Fibroblast of skin of left quadriceps (primary cell): ENCODE data around the gene RBM28.

Experiments used
- DNase-seq, 2 experiments: peaks; one replicate each; pipeline ENCODE4 v3.0.0-alpha.2; 2013; ENCODE audit warnings: low read depth in 2 of 2

Gene RBM28

DNA sequence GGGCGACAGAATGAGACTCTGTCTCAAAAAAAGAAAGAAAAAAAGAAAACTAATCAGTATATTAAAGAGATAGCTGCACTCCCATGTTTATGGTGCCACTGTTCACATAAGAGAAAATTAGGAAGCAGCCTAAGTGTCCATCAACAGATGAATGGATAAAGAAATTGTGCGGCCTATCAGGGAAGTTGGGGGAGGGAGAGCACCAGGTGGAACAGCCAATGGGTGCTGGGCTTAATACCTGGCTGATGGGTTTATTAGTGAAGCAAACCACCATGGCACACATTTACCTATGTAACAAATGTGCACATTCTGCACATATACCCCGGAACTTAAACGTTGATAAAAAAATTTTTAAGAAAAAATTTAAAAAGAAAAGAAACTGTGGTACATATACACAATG, 26.8 kb upstream of the RBM28 start:
- DNase-seq, result no peak

DNA sequence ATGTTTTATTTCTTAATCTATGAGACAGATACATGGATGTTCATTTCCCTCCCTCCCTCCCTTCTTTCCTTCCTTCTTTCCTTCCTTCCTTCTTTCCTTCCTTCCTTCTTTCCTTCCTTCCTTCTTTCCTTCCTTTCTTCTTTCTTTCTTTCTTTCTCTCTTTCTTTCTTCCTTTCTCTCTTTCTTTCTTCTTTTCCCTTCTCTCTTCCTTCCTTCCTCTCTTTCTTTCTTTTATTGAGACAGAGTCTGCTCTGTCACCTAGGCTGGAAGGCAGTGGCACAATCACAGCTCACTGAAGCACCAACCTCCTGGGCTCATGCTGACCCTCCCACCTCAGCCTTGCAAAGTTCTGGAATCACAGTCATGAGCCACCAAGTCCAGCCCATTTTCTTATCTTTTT, 23.3 kb upstream of the RBM28 start:
- DNase-seq, result no peak

DNA sequence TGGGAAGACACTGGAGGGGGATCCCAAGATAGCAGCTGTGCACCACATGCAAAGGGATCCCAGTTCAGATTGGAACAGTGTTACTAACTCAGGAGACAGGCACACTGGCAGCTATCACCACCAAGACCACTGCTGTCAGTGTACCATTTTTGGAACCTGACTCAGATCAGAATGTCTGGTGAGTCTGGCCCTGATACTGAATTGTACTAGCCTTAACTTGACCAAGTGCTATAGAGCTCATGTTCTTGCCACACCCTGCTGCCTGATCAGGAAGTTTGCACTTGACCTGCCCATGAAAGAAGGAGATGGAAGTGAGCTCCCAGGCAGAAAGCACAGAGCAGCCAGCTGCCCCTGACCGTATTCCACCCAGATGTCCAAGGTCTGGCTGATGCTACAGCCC, 22.6 kb upstream of the RBM28 start:
- no peak for DNase-seq

DNA sequence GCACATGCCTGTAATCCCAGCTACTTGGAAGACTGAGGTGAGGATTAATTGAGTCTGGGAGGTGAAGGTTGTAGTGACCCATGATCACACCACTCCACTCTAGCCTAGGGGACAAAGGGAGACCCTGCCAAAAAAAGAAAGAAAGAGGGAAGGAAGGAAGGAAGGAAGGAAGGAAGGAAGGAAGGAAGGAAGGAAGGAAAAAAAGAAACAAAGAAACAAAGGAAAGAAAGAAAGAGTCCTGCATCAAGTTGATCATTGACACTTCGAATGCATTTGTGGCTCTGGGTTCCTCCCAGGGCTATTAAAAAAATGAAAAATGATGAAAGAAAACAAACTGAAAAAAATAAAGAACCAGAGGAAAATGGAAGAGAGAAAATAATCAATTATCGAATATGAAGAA, 21.7 kb upstream of the RBM28 start:
- DNase-seq, result no peak

DNA sequence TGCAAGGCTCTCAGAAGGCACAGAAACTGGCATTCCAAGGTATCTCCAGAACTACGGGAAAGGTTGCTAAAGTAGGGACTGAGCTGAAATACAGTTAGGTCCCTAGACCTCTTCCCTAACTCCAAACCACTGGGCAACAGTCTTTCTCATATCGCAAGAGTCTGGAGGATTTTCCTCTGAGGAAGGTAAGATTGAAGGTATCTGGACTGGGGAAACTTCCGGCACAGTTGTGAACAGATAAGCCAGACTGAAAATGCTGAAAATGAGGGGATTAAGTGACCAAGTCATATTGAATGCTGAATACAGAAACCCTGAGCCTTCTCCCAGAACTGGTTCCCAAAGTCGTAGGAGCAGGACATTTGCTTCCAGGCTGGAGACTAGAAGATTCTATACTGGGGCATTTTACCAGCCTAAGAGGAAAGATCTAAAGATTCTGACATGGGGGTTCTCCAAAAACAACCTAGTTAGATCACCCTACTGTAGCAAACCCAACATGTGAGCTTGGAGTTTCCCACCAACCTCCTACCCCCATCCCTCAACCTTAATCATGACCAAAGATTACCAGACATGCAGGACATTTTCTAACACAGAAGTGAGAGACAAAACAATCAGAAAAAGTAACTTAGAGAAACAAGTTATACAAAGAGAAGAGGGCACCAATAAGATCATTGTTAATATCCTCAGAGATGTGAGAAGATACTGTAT, 20.6 kb upstream of the RBM28 start:
- DNase-seq, result no peak

DNA sequence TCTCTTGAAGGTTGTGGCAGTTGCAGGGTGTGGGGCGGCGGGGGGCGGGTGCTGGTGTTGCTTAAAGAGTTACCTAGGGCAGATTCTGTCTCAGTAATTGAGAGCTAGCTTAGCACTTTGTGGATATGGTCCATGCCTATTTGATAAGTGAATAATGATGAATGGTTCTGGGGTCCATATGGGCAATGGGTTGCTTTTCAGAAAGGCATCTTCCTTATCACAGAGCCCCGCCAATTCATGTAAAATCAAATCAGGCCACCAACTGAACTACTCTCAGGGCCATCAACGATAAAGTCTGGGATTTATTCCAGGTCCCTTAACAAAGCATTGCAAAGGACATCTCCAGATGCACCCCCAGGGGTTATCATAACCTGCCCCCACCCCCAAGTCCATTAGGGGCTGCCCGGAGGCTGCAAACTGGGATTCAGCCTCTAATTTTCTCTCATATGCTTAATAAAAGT, 19.6 kb upstream of the RBM28 start:
- no peak for DNase-seq

DNA sequence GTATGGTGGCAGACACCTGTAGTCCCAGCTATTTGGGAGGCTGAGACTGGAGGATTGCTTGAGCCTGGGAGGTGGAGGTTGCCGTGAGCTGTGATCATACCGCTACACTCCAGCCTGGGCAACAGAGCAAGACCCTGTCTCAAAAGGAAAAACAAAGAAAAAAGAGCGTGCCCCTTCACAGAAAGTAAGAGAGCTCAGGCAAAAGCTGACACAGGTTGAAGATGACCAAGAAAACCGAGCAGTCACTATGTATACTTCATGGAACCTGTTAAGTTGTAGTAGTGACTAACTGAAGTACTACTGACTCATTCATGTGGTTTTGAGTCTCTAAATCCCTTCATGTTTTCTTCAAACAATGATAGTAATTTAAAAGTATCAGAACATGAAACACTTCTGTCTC, 19.0 kb upstream of the RBM28 start:
- DNase-seq, result no peak

GRCh38 chr7:128361411-128362379, 18.0 kb upstream of the RBM28 start, which contains the start of gene PRRT4:
TSS of gene PRRT4 (minus strand) at chr7:128361690.
- DNase-seq, result no peak

GRCh38 chr7:128360359-128360678, 16.6 kb upstream of the RBM28 start:
- no peak for DNase-seq

DNA sequence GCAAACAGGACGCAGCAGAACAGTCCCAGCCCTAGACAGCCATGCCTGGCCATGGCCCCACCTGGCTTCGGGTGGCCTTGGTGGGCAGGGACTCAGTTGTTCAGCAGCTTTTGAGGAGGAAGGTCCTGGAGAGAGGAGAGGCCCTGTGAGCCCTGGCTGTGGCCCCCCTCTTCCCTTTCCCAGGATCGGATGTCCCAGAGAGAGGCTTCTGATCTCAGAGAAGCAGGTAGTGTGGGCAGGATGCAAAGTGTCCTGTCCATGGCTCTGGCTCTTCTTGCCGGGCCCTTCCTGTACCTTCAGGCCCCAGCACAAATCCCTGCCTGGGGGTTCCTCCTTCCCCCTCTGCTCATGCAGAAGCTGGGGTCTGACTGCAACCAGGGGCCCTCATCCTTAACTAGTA, 16.2 kb upstream of the RBM28 start:
- DNase-seq, result no peak

DNA sequence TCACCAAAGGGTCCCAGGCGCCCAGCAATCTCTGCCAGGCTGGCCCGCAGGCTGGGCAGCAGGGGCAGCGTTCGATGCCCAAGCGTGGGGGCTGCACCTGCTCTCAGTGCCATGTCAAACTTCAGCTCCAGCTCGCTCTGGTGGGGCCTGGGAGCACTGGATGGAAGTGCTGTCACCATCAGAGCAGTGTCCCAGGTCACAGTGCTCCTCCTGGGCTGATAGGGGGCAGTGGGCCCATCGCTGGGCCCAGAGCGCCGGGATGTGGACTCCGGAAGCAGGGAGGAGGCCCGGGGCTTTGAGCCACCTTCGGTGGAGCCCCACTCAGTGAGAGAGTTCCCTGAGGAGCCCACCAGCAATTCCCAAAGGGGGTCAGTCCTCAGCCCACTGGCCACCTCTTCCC, 15.6 kb upstream of the RBM28 start:
- no peak for DNase-seq

- no peak for DNase-seq
These were observed 14.5 kb upstream of the RBM28 start for GRCh38 chr7:128358233-128358632.

GRCh38 chr7:128357217-128357613, 13.5 kb upstream of the RBM28 start:
- no peak for DNase-seq

DNA sequence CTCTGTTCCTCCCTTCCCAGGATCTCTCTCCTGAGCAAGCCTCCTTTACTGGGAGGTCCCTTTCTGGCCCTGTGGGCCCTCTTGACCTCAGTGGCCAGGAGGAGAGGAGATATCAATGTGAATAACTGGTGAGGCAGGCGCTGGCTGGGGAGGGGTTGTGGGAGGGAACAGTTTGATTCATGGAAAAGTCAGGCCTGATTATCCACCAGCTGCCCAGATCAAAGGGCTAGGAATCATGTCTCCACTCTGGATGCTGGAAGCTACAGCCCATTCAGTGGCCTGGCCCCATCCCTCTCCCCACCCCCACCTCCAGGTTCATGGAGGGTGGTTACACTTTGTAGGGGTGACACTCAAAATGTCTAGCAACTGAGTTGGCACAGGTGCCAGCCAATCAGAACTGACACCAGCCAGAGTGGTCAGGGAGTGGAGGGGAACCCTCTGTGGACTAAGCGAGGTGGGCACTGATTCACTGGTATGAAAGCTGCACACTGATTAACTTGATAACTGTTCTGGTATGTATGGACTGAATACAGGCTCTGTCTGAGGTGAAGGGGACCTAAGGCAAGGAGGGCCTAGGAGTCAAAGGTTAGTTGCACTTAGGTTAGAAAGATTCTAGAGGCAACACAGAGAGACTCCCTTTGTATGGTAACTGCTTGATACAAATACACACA, 13.0 kb upstream of the RBM28 start:
- no peak for DNase-seq

DNA sequence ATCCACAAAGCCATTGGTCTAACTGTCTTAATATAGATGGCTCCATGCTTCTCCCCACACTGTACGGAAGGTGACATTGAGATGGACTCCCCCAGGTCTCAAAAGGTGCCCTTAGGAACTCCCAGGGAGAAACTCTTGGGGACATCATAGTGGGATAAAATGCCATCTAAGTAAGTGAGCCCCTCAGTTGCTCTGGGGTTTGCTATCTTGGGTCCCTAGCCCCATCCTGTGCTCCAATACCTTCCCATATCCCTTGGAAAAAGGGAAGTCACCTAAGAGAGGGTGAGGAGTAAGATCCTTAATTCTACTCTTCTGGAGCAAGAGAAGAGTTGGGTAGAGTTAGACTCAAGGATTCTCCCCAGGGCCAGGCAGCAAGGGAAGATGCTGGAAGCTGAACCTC, 9.9 kb upstream of the RBM28 start:
- no peak for DNase-seq

DNA sequence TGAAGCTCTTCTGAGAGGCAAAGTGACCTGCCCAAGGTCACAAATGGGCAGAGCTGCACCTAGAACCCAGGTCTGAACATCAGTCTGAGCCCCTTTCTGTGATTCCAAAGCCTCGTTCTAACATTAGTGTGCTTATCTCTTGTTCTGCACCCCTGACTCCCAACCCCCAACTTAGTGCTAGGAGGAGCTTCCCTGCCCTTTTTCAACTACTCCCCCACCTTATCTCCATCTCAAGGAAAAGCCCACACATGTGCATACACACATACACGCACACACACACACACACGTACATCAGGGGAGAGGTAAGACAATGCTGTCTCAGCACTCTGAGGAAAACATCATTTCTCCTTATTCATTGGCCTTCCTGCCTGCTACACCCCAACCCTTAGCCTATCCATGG, 9.5 kb upstream of the RBM28 start:
- no peak for DNase-seq

- no peak for DNase-seq
These were observed 8.9 kb upstream of the RBM28 start for GRCh38 chr7:128352636-128353035.

- DNase-seq, result no peak
These were observed 8.4 kb upstream of the RBM28 start for GRCh38 chr7:128352153-128352537.

DNA sequence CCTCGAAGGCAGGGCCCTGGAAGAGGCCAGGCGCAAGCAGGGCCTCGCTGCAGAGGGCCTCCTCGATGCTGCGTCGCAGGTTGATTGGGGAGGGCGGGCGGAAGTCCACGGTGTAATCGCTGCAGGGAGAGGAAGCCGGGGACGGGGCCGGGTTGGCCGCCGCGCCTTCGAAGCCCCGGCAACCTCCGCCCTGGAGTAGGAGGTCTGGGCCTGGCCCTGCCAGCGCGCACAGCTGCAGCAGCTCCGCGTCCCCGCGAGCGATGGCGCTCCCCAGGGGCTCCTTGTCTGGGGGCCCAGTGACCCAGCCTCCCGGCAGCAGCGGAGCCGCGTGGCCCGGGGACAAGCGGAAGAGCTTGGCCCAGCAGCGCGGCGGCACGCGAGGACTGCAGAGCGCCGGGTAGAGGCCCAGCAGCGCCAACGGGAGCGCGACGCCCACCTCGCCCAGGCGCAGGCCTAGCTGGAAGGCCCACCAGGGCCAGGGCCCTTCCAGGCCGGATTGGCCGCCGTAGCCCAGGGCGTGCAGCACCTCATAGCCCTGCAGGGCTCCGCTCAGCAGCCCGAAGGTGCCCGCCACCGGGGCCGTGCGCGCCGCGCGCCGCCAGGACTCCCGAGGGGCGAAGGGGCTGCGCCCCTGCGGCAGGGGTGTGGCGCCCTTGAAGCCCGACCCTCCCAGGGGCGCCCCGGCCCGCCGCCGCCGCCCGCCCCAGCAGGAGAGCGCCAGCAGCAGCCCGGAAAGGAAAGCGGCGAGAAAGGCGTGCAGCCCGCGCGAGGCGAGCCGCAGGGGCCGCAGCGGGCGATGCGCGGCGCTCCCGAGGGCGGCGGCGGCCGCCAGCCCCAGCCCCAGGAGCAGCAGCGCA, 7.8 kb upstream of the RBM28 start:
- no peak for DNase-seq

- DNase-seq, result no peak
These were observed 7.1 kb upstream of the RBM28 start for GRCh38 chr7:128350708-128351295.

- no peak for DNase-seq
These were observed 5.7 kb upstream of the RBM28 start for GRCh38 chr7:128349466-128349825.
